Duodenal mucosa (tissue), 2 donors: ENCODE measurements around the gene FADS2.

Source experiments
- H3K27ac ChIP-seq: one replicate; pipeline ENCODE4 v1.7.0; 2013; ENCODE audit warnings: low read depth, low read length
- H3K27me3 ChIP-seq, 2 donors: one replicate each; pipeline ENCODE4 v1.7.0; 2013; ENCODE audit warnings: low read length in 2 of 2, control low read depth in 1 of 2; ENCODE audit not compliant: insufficient read depth in 2 of 2, control insufficient read depth in 1 of 2
- H3K36me3 ChIP-seq, 2 donors: one replicate each; pipeline ENCODE4 v1.7.0; 2013; ENCODE audit warnings: low read length in 2 of 2, control low read depth in 1 of 2; ENCODE audit not compliant: insufficient read depth in 2 of 2, control insufficient read depth in 1 of 2
- H3K4me1 ChIP-seq, 2 donors: one replicate each; pipeline ENCODE4 v1.7.0; 2013; ENCODE audit warnings: low read length in 2 of 2, control low read depth in 1 of 2; ENCODE audit not compliant: insufficient read depth in 2 of 2, control insufficient read depth in 1 of 2
- H3K4me3 ChIP-seq, 2 donors: one replicate each; pipeline ENCODE4 v1.7.0; 2013; ENCODE audit warnings: low read length in 2 of 2, low read depth in 1 of 2
- H3K9ac ChIP-seq, 2 donors: one replicate each; pipeline ENCODE4 v1.7.0; 2013; ENCODE audit warnings: low read length in 2 of 2, low read depth in 1 of 2
- H3K9me3 ChIP-seq, 2 donors: one replicate each; pipeline ENCODE4 v1.7.0; 2013; ENCODE audit warnings: low read length in 2 of 2, control low read depth in 1 of 2; ENCODE audit not compliant: control insufficient read depth in 1 of 2

FADS2 gene

DNA sequence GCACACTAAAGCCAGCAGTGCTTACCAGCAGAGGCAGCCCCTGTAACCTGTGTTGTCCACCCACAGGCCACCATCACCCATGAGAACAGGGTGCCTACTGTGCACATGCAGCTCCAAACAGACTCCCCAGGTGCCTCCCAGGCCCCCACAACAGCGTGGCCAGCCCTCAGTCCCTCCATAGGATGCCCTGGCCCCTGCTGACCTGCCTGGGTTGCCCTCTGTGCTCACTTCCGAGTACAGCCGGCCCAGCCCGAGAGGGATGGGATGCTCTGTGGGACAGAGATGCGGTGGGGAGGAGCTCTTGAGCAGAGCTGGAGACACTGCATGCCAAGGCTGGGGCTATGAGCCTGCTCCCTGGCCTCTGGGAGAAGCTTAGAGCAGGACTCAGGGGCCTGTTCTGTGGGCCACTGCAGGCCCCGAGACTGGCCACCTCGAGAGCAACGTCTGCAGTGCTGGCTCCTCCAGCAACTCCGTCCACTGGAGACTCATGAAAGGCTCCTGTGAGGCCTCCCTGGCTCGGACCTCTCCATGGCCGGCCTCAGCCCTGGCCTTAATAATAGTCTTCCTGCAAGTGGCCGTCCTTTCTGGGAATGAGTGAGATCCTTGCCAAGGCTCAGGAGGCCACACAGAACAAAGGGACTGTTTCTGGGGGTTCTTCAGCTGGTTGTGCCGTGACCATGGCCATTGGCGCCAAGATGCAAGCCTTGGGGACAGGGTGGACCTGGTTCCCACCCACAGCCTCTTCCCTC is 27.0 kb downstream of the FADS2 start:
- Histone ChIP-seq H3K27me3 (no peaks in the 10 kb centered on the region), H3K4me1 (peaks cover 7 to 14% of the 10 kb centered on the region in 2 donors), H3K4me3 (no peak overlapping the region), H3K36me3 (peaks cover 0 to 61% of the 10 kb centered on the region in 2 donors), H3K27ac (no peak overlapping the region), H3K9me3 (no peaks in the 10 kb centered on the region), H3K9ac (no peak overlapping the region)

DNA sequence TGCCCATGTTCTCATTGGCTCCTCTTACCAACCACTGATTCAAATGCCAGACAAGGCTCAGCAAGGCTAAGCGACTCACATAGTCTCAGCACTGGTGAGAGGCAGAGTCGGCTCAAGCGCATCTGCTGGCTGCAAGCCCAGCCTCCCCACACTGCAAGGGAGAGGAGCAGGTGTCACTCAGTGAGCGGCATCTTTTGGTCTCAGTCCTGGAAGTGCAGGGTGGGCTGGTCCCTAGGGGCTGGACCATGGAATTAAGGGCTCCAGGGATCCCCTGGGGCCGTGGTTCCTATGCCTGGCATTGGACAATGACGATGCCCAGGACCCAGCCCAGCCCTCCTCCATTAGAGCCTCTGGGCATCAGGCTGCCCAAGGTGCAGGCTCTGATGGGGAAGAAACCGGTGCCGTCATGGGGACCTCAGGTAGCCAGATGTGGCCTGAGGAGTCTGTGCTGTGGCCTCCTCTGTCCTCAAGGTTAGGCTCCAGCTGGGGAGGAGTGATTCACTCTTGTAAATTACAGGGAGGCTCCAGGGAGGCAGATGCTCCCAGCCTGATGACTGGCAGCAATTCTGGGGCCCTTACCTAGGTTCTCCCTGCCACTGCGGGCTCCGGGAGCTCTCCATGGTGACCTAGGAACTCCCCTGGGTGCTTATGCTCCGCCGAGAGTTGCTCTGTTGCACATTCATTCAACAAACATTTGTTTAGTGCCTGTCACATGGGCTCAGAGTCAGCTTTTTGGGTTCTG is 28.0 kb downstream of the FADS2 start:
- Histone ChIP-seq H3K27me3 (no peaks in the 10 kb centered on the region), H3K4me1 (peaks cover 6% of the 10 kb centered on the region in 2 donors), H3K36me3 (peaks cover 0 to 66% of the 10 kb centered on the region in 2 donors), H3K9me3 (no peaks in the 10 kb centered on the region), H3K27ac (no peak overlapping the region), H3K9ac (no peak overlapping the region), H3K4me3 (no peak overlapping the region)

DNA sequence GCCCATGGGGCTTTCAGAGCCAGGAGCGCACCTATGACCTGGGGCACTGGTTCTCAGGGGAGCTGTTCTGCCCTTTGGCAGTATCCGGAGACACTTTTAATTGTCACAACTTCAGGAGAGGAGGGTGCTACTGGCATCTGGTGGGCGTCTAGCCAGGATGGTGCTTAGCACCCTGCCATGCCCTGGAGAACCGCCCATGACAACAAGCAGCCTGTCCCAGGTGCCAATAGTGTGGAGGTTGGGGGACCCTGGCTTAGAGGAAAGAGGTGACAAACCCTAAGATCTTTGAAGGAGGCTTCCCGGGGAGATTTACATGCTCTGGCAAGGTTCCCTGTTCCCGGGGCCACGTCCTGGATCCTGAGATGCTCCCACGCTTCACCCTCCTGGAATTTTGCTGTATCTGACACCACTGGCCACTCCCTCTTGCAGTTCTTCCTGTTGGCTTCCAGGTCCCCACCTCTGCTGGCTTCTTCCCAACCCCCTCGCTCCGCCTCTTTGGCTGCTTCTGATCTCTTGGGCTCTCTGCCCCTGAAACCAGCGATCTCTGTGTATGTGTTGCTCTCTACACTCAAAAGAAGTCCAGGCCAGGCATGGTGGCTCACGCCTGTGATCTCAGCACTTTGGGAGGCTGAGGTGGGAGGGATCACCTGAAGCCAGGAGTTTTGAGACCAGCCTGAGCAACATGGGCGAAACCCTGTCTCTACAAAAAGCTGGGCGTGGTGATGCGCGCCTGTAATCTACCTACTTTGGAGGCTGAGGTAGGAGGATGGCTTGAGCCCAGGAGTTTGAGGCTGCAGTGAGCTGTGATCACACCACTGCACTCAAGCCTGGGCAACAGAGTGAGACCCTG is 32.2 kb downstream of the FADS2 start:
- no peak overlapping the region for H3K4me3 ChIP-seq

DNA sequence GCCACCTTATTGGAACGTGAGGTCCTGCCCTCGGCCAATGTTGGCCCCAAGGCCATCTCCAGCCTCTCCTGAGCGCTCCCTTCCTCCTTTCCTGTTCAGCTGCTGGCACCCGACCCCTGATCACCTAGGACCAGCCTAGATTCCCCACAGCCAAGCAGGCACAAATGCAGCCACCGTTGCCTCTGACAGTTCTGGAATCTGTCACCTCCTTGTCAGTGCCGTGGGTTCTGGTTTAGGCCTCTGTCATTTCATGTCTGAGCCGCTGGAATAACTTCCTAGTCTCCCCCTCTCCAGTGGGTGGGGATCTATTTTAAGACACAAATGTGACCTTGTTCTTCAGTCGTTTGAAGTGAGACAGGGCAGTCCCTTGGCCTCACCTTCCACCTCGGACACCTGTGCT is 33.5 kb downstream of the FADS2 start:
- no peak overlapping the region for H3K4me3 ChIP-seq

More for the DNA sequence above, 32.2 kb downstream of the FADS2 start:
- H3K4me1 ChIP-seq, result no peaks in the 10 kb centered on the region
- no peaks in the 10 kb centered on the region for H3K27me3 ChIP-seq
- no peak overlapping the region for H3K9ac ChIP-seq
- H3K36me3 ChIP-seq, result peaks cover 0 to 67% of the 10 kb centered on the region in 2 donors
- no peak overlapping the region for H3K27ac ChIP-seq
- H3K9me3 ChIP-seq, result no peaks in the 10 kb centered on the region

DNA sequence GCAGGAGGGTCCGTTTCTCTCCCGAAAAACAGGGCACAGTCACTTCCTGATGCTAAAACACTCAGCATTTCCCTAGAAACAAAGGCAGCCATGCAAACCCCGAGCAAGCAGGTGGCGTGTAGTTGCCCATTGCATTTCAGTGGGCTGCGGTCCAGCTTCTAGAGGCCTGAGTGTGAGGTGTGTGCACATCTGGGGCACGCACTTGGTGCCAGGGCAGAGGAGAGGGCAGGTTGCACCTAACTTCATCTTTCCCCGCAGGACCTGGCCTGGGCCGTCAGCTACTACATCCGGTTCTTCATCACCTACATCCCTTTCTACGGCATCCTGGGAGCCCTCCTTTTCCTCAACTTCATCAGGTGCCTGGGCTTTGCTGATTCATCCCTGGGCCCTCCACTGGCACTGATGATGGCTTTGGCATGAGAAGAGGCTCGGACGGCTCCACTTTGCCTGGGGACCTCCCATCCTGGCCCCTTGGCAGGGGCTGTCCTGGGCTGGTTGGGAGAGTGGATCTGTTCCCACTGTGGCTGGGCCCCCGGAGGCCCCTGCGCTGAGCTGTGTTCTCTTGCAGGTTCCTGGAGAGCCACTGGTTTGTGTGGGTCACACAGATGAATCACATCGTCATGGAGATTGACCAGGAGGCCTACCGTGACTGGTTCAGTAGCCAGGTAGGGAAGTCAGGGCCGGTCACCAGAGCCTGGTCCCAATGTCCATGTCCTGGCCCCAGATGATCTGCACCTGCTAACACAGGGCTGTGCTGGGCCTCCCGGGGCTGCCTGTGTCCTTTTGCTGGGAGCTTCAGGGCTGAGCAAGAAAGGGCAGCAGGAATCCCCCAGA is 34.8 kb downstream of the FADS2 start:
- Histone ChIP-seq H3K27me3 (no peaks in the 10 kb centered on the region), H3K36me3 (peaks cover 0 to 55% of the 10 kb centered on the region in 2 donors), H3K4me1 (no peaks in the 10 kb centered on the region), H3K27ac (no peak overlapping the region), H3K9me3 (no peaks in the 10 kb centered on the region), H3K4me3 (no peak overlapping the region), H3K9ac (no peak overlapping the region)

More for the DNA sequence above, 33.5 kb downstream of the FADS2 start:
- H3K36me3 ChIP-seq, result peaks cover 0 to 65% of the 10 kb centered on the region in 2 donors
- no peaks in the 10 kb centered on the region for H3K4me1 ChIP-seq
- no peak overlapping the region for H3K27ac ChIP-seq
- no peaks in the 10 kb centered on the region for H3K9me3 ChIP-seq
- H3K27me3 ChIP-seq, result no peaks in the 10 kb centered on the region
- no peak overlapping the region for H3K9ac ChIP-seq

DNA sequence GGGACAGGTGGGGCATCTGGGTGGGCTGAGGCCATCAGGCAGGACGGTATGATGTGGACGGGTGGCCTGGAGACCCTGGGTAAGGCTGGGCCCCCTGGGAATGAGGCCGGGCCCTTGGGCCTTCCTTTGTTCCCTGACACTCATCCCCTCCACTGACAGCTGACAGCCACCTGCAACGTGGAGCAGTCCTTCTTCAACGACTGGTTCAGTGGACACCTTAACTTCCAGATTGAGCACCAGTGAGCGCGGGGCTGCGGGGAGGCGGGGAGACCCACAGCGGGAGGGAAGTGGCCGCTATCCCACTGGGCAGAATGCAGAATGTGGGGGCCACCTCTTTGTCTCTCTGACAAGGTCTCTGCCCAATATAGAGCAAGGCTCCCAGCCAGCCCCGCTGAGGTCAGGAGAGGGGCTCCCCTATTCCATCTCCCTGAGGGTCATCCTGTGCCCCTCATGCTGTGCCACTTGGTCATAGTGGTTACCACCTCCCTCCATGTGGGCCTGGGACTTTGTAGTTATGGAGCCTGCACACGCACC is 35.5 kb downstream of the FADS2 start:
- no peaks in the 10 kb centered on the region for H3K27me3 ChIP-seq
- H3K9ac ChIP-seq, result no peak overlapping the region
- H3K36me3 ChIP-seq, result peaks cover 0 to 54% of the 10 kb centered on the region in 2 donors
- H3K4me1 ChIP-seq, result no peaks in the 10 kb centered on the region
- H3K27ac ChIP-seq, result no peak overlapping the region
- no peaks in the 10 kb centered on the region for H3K9me3 ChIP-seq
- H3K4me3 ChIP-seq, result no peak overlapping the region

DNA sequence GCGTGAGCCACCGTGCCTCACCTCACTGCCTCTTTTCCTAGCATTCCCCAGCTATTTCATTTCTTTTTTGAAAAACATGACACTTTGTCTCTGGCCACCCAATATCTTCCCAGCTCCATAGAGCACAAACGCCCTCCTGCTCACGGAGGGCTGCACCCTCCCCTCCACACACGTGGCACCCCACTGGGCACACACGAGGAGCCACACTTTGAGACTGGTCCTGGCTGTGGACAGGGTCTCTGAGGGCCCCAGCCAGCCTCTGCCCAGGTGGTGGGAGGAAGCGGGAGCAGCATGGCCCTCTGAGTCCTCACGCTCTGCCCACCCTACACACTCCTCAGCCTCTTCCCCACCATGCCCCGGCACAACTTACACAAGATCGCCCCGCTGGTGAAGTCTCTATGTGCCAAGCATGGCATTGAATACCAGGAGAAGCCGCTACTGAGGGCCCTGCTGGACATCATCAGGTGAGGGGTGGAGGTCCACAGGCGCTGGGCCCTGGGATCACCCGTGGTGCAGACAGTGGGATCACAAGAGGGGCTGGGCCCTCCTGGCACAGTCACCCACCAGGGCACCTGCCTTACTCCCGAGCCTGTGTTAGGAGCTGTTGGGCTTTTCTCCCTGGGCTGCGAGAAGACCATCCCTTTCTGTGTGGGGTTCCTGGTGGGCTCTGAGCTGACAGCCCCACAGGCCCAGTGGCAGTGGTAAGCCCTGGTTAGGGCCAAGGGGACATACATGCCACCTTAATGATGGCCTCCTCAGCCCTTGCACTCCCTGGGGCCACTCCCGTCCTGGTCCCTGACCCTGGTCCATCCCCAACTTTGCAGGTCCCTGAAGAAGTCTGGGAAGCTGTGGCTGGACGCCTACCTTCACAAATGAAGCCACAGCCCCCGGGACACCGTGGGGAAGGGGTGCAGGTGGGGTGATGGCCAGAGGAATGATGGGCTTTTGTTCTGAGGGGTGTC is 37.0 kb downstream of the FADS2 start:
- H3K9me3 ChIP-seq, result no peaks in the 10 kb centered on the region
- H3K9ac ChIP-seq, result no peak overlapping the region
- no peak overlapping the region for H3K4me3 ChIP-seq
- H3K4me1 ChIP-seq, result no peaks in the 10 kb centered on the region
- no peak overlapping the region for H3K27ac ChIP-seq
- no peaks in the 10 kb centered on the region for H3K27me3 ChIP-seq
- peaks cover 0 to 43% of the 10 kb centered on the region in 2 donors for H3K36me3 ChIP-seq

DNA sequence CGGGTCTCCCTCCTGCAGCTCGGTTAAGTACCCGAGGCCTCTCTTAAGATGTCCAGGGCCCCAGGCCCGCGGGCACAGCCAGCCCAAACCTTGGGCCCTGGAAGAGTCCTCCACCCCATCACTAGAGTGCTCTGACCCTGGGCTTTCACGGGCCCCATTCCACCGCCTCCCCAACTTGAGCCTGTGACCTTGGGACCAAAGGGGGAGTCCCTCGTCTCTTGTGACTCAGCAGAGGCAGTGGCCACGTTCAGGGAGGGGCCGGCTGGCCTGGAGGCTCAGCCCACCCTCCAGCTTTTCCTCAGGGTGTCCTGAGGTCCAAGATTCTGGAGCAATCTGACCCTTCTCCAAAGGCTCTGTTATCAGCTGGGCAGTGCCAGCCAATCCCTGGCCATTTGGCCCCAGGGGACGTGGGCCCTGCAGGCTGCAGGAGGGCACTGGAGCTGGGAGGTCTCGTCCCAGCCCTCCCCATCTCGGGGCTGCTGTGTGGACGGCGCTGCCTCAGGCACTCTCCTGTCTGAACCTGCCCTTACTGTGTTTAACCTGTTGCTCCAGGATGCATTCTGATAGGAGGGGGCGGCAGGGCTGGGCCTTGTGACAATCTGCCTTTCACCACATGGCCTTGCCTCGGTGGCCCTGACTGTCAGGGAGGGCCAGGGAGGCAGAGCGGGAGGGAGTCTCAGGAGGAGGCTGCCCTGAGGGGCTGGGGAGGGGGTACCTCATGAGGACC is 38.3 kb downstream of the FADS2 start:
- Histone ChIP-seq H3K27me3 (peaks cover 0 to 3% of the 10 kb centered on the region in 2 donors), H3K9ac (no peak overlapping the region), H3K4me3 (no peak overlapping the region), H3K36me3 (peaks cover 0 to 37% of the 10 kb centered on the region in 2 donors), H3K4me1 (no peaks in the 10 kb centered on the region), H3K27ac (no peak overlapping the region), H3K9me3 (no peaks in the 10 kb centered on the region)
